A549 treated with RU486 at 1 μM for 4 hours (cell line): ENCODE data around the gene HELLS. TPM values are rescaled to one million over a fixed set of nuclear protein-coding genes. Genes with fewer than 3 reads are reported as not detected.

Source experiments
- total RNA-seq: library from RNA; stranded (reverse); fragments of 200-300 nt; extraction: Qiagen RNA extraction; gene quantifications from 5 replicates; pipeline ENCODE4 v1.2.3, GENCODE V29; 2022; ENCODE audit warnings: low read depth

The HELLS gene
- 20.9 to 32.7 TPM (median 30.0 TPM) in 5 replicates for total RNA-seq

GRCh38 chr10:94545391-94546048, at the start of gene HELLS:
TSS of gene HELLS (plus strand) at chr10:94545788. CDS start at chr10:94545922, 134 bp downstream.

Other genes starting within 250 kb of the HELLS start
- gene NOC3L, start 182.8 kb upstream of the HELLS start, total RNA-seq, result 14.0 to 27.4 TPM (median 24.2 TPM) in 5 replicates
- gene TBC1D12, start 143.2 kb upstream of the HELLS start, total RNA-seq, result 3.2 to 6.2 TPM (median 5.5 TPM) in 5 replicates
- gene CYP2C18, start 137.9 kb downstream of the HELLS start, total RNA-seq, result 0.07 to 0.17 TPM (median 0.16 TPM) in 3 of 5 replicates, not detected in the others
- gene CYP2C19, start 216.9 kb downstream of the HELLS start, total RNA-seq, result not detected in 5 replicates